GM18520 (cell line): Measurements from ENCODE around the gene ZNF644.

Source experiments
- ATAC-seq: cut with Tn5 transposase; IDR thresholded peaks from one replicate; pipeline ENCODE4 v1.9.1; 2021; ENCODE audit not compliant: unreplicated experiment

The ZNF644 gene

DNA sequence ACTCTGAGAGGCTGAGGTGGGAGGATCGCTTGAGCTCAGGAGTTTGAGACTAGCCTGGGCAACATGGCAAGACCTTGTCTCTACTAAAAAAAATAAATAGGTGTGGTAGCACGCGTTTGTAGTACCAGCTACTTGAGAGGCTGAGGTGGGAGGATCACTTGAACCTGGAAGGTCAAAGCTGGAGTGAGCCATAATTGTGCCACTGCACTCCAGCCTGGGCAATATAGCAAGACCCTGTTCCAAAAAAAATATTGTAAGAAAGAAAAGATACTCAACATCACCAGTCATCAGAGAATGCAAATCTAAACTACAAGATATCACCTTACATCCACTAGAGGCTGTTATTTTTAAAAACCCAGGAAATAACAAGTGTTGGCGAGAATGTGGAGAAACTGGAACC lies 32.5 kb downstream of the ZNF644 start:
- ATAC-seq: no peak

GRCh38 chr1:90987841-90988240 lies 34.0 kb downstream of the ZNF644 start:
- no peak for ATAC-seq

DNA sequence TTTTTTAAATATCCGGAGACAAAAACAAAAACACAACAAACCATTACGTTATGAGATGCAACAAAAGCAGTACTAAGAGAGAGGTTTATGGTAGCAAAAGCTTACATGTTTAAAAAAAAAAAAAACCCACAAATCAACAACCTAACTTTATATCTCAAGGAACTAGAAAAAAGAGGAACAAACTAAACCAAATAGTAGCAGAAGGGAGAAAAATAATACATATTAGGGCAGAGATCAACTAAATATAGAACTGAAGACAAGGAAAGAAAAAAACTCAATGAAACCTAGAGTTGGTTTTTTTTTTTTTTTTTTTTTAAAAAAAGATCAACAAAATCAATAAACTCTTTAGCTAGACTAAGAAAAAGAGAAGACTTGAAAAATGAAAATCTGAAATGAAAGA lies 34.9 kb downstream of the ZNF644 start:
- ATAC-seq: no peak

DNA sequence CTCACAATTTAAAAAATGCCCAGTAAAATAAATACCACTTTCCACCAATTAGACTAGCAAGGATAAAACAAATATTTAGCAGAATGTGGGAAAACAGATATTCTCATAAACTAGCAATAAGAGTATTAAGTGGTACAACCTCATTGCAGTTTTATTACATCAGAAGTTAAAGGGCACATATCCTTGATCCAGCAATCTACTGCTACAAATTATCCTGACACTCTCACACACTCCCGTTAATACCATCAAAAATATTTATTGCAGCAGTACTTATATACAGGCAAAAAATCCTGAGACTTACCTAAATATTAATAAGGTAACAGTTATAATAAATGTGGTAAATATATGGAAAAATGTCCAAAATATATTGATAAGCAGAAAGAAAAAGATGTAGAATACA lies 44.3 kb downstream of the ZNF644 start:
- no peak for ATAC-seq

DNA sequence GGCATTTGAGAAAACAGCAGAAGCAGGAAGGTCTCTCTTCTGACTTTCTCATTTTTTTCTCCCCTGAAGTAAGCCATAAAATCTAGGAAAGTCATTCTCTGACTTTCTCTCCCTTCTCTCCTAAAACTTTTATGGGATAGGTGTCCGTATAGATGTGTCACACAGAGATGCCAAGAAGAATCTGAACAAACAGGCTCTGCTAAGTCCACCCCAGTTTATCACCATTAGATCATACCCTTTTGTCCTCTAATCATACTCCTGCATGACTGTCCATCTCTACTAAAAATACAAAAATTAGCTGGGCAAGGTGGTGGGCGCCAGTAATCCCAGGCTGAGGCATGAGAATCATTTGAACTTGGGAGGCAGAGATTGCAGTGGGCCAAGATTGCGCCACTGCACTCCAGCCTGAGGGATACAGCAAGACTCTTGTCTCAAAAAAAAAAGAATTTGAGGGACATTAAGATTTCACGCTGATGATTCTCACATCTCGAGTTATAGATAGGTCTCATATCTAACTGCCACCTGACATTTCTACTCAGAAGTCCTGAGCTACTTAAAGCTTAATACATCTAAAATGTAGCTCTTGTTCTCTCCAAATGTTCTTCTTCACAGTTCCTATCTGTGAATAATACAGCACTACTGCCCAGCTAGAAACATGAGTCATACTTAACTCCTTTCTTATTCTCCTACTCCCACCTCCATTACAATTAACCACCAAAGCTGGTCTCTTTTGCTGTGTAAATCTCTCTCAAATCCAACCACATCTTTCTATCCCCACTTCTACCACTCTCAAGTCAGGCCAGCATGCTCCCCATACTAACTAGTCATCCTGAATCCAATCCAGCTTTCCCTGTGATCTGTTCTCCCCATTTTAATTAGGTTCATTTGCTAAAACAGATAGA lies 47.7 kb downstream of the ZNF644 start:
- no peak for ATAC-seq

DNA sequence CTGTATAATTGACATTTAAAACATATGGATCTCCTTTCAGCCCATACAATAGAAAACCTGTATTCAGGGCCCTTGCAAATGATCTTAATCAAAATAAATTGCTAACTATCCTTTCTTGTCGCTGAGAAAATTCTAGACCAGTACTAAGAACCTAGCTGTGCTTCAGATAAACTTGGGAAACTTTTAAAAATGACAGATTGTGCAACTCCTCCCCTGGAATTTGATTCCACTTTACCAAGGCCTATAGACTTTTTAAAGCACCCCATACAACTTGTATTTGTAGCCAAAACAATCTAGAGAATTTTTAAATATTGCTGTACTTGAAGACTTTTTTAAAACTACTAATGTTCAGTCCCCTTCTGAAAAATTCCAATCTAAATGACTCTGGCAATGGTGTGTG lies 51.6 kb downstream of the ZNF644 start:
- no peak for ATAC-seq

DNA sequence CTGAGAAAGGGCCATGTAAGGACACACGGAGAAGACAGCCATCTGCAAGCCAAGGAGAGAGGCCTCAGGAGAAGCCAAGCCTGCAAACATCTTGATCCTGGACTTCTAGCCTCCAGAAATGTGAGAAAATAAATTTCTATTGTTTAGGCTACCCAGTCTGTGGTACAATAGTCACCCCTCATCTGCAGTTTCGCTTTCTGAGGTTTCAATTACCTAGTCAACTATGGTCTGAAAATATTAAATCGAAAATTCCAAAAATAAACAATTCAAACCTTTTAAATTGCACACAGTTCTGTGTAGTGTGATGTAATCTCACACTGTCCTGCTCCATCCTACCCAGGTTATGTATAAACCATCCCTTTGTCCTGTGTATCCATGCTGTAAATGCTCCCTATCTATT lies 52.6 kb downstream of the ZNF644 start:
- no peak for ATAC-seq

DNA sequence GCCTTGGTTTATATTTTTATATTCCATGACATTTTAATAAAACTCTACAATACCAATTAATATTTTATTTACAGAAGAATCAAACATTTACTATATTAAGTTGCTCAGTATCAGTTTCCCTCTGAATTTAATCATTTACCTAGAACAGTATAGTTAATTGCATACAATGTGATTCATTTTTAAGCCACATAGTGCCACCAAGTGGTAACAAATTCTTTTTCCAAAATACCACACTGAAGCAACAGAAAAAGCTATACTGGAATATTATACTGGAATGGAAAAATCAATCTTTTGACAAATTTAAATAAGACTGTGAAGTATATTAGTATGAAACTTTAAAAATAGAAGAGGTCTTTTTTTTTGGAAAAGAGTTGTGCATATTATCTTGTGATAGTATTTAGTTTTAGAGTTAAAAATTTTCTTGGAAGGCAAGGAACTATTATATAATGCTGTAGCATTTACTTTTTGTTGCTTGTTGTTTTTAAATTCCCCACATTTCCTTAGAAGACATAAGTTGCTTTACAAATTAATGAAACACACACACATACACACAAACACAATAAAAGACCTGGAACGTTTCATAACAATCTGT lies 57.3 kb downstream of the ZNF644 start:
- ATAC-seq: no peak

DNA sequence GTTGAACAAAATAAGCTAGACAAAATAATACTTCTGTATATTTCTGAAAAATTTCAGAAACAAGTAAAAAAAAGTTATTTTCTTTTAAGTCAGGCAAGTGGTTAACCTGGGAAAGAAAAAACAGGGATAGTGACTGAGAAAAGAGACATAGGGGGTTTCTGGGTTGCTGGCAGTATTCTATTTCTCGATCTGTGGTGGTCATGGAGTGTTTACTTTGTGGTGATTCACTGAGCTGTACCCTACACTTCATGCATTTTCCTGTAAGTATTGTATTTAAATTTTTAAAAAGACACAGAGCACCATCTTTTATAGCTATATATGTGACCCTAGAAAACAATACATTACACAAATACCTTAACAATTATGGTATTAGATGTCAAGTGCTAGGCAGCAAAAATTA lies 58.2 kb downstream of the ZNF644 start:
- ATAC-seq: no peak

GRCh38 chr1:90963236-90963635 lies 58.6 kb downstream of the ZNF644 start:
- ATAC-seq: no peak

DNA sequence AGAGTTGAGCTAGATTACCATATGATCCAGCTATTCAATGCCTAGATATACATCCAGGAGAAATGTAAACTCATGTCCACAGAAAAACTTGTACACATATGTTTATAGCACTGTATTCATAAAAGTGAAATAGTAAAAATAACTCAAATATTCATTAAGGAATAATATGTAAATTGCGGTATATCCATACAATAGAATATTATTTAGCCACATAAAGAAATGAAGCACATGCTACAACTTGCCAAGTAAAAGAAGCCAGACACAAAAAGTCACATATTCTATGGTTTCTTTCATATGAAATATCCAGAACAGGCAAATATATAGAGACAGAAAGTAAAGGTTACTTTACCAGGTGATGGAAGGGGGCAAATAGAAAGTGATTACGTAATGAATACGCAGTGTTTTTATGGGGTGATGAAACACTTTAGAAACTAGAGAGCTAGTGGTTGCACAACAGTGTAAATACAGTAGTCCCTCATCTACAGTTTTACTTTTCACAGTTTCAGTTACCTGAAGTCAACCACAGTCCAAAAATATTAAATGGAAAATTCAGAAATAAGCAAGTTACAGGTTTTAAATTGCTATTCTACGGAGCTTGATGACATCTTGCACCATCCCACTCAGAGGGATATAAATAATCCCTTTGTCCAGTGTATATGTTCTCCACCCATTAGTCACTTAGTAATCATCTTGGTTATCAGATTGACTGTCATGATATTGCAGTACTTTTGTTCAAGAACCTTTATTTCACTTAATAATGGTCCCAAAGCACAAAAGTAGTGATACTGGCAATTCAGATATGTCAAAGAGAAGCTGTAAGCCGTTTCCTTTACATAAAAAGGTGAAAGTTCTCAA lies 62.3 kb downstream of the ZNF644 start:
- ATAC-seq: no peak

- ATAC-seq: no peak
Measured at GRCh38 chr1:90957497-90957896, 64.3 kb downstream of the ZNF644 start.

GRCh38 chr1:90955769-90956168 lies 66.1 kb downstream of the ZNF644 start:
- no peak for ATAC-seq

GRCh38 chr1:90952906-90953305 lies 68.9 kb downstream of the ZNF644 start:
- ATAC-seq: no peak

DNA sequence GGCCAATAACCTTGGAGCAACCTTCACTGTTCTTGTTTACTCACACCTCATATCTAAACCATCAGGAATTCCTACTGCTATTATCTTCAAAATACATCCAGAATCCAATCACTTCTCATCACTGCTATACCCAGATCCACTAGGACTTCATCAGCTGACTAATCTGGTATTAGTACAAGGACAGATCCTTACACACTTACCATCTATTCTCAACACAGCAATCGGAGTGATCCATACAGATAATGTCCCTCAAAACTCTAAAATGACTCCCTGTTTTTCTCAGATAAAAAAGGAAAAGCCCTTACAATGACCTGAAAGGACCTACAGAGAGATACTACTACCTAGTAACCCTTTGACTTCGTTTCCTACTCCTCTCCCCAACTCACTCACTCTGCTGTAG lies 70.8 kb downstream of the ZNF644 start:
- no peak for ATAC-seq

DNA sequence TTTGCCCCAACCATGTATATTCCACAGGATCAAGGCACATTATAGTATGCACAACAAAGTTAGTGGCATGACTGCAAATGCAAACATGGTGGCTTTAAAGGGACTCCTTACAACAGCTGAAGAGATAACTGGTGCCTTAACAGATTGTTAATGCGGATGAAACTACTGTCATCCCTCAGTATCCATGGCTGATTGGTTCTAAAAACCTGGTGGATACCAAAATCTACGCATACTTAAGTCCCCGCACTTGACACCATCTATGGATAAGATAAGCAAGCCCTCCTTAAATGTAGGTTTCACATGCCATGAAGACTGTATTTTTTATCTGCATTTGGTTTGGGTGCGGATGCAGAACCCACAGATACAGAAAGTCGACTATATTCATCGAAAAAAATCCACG lies 73.5 kb downstream of the ZNF644 start:
- ATAC-seq: no peak

DNA sequence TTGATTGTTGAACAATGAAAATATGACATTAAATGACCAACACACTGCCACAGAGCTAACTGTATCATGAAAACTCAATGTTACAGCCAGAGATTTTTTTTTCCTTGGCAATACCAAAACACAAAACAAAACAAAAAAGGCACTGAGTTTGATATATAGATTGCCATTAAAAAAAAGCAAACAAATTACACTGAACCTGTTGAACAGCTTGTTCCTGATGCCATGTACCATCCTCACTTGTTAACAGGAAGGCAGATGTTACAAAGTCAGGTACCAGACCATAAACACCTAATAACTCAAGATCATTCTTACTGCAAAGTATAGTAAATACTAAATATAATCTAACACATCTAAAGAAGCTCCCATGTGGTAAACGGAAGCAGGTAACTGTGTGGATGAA lies 75.2 kb downstream of the ZNF644 start:
- ATAC-seq: no peak

GRCh38 chr1:90945287-90945686 lies 76.5 kb downstream of the ZNF644 start:
- no peak for ATAC-seq

DNA sequence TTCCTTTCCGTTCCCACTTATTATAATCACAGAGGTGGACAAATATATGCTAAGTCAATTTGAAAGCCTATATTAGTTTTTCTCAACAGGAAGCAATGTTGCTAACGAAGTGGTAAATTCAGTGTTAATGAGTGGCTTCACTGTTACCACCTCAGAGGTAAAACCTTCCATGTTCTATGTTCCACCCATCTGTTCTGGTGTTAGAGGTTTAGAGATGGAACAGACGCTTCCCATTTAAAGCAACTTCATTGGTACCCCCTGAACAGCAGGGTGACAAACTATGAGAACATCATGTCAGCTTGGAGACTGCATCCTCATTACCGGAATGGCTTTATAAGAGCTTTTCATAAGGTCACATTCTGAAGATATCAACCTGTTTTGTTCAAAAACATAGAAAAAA lies 77.9 kb downstream of the ZNF644 start:
- ATAC-seq: no peak

DNA sequence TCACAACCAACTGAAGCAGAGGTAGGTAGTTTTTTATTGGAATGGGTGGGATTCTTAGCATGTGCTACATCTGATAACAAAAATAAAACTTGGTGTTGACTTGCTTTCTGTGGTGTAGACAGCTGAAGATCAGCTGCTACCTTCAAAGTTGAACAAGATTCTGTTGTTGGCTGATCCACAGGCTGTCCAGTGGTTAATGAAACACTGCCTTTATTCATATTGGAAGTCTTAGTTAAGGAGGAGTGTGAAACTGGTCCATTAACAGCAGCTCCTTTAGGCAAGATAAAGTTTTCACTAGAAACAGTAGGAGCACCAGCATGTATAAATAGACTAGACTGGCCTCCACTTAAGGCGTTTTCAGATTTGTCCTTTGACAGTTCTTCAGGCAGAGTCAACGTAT lies 81.1 kb downstream of the ZNF644 start:
- no peak for ATAC-seq

DNA sequence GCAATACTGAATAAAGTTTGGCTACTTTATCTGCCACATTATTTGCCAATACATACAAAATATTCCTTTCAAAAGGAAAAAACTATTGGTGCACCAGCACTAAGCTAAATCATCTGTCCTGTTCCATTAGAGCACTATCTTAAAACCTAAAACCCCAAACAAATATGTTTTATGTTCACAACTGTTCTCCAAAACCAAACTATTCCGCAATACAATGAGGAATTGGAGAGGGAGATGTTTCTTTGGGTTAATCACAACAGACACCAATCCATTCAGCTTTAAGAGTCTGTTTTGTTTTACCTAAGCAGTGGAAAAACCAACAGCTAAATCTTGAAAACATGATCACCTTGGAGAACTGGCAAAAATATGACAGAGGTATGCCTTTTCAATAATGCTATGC lies 85.1 kb downstream of the ZNF644 start:
- ATAC-seq: no peak

- ATAC-seq: no peak
Measured at GRCh38 chr1:90936061-90936460, 85.8 kb downstream of the ZNF644 start.
